Left ventricle myocardium superior (tissue), 1 donor: Measurements from ENCODE around the gene GSN. TPM values are rescaled to one million over a fixed set of nuclear protein-coding genes. Genes with fewer than 3 reads are reported as not detected.

Experiments
- ATAC-seq: fragments of 200-7000 bp; cut with Tn5 transposase; one replicate; pipeline ENCODE4 v1.9.1; 2020; ENCODE audit warnings: mild to moderate bottlenecking, moderate library complexity
- DNase-seq: peaks from one replicate; pipeline ENCODE4 v3.0.0-alpha.2; 2020
- intact Hi-C: fragments of 100-400 bp; cut with micrococcal nuclease; formaldehyde crosslinking; loops from one replicate; pipeline ENCODE4 v1.11.0; 2022
- total RNA-seq: library from RNA; stranded (reverse); fragmentation: NEBNext Ultra II Directional; extraction: Animal tissue kit (Norgen Biotek cat#: 25700); gene quantifications from one replicate; pipeline ENCODE4 v1.2.1, GENCODE V29; 2021
- donor health status: DM: no; HTN: yes; CAD: no; lungs with severe emphysema.

GSN gene
- total RNA-seq, 1 donor from 2014 or later = 717 TPM

GRCh38 chr9:121358751-121359150 is 90.8 kb downstream of the GSN start:
- intact Hi-C loops = no loop called here
- no peak for DNase-seq
- ATAC-seq = peak; percentile 5

- no peak for DNase-seq
- intact Hi-C loops = no loop called here
- peak; percentile 56 for ATAC-seq
Measured at GRCh38 chr9:121359351-121360294, 91.7 kb downstream of the GSN start.

GRCh38 chr9:121360601-121361374 is 92.8 kb downstream of the GSN start:
- DNase-seq = no peak
- peak; percentile 64 for ATAC-seq
- intact Hi-C loops = no loop called here

GRCh38 chr9:121362813-121363621 is 95.1 kb downstream of the GSN start:
- intact Hi-C loops = no loop called here
- no peak for DNase-seq

GRCh38 chr9:121363622-121363961 is 95.6 kb downstream of the GSN start:
- ATAC-seq = peak; percentile 28
- DNase-seq = no peak
- intact Hi-C loops = no loop called here

More at GRCh38 chr9:121362813-121363621, 95.1 kb downstream of the GSN start:
- ATAC-seq = peak; percentile 50

- intact Hi-C loops = no loop called here
- ATAC-seq = no peak
Measured at GRCh38 chr9:121364077-121364476, 96.1 kb downstream of the GSN start.

GRCh38 chr9:121364886-121365285 is 96.9 kb downstream of the GSN start:
- no peak for DNase-seq
- intact Hi-C loops = no loop called here
- no peak for ATAC-seq

More at GRCh38 chr9:121364077-121364476, 96.1 kb downstream of the GSN start:
- no peak for DNase-seq

GRCh38 chr9:121365564-121365963 is 97.6 kb downstream of the GSN start:
- DNase-seq (no peak), ATAC-seq (no peak)
- intact Hi-C loops = no loop called here

GRCh38 chr9:121366611-121367192 is 98.7 kb downstream of the GSN start:
- ATAC-seq (no peak), DNase-seq (no peak)
- intact Hi-C loops = no loop called here

GRCh38 chr9:121367306-121368137 is 99.6 kb downstream of the GSN start:
- ATAC-seq (no peak), DNase-seq (no peak)
- intact Hi-C loops = no loop called here

- DNase-seq (no peak), ATAC-seq (no peak)
- intact Hi-C loops = no loop called here
Measured at GRCh38 chr9:121368138-121368522, 100.2 kb downstream of the GSN start.

GRCh38 chr9:121368745-121369144 is 100.8 kb downstream of the GSN start:
- intact Hi-C loops = no loop called here
- ATAC-seq = no peak

GRCh38 chr9:121369595-121370265 is 101.8 kb downstream of the GSN start, which contains the start of gene STOM:
Gene STOM, minus strand, starts transcription at chr9:121370250. Its CDS starts 63 bp downstream, at chr9:121370187.
- peak; percentile 94 for DNase-seq
- intact Hi-C loops = loop anchor here (10.0 kb wide), 1 partner anchor 45 kb away; no protein-coding TSS in a partner anchor
- peak; percentile 80 for ATAC-seq

More at GRCh38 chr9:121368745-121369144, 100.8 kb downstream of the GSN start:
- DNase-seq = no peak

- ATAC-seq = no peak
- DNase-seq = no peak
- intact Hi-C loops = loop anchor here (10.0 kb wide), 1 partner anchor 47 kb away; no protein-coding TSS in a partner anchor
Measured at GRCh38 chr9:121371495-121372061, 103.6 kb downstream of the GSN start.

- ATAC-seq = no peak
- DNase-seq = no peak
- intact Hi-C loops = loop anchor here (10.0 kb wide), 1 partner anchor 48 kb away; no protein-coding TSS in a partner anchor
Measured at GRCh38 chr9:121372239-121373010, 104.5 kb downstream of the GSN start.
